Measurements from ENCODE around the gene ALOX15.
"Not testable (repeated sequence)": the region's sequence is repeated elsewhere in the genome, so short reads cannot be mapped to it uniquely, and the experiment has no call there.

DNA sequence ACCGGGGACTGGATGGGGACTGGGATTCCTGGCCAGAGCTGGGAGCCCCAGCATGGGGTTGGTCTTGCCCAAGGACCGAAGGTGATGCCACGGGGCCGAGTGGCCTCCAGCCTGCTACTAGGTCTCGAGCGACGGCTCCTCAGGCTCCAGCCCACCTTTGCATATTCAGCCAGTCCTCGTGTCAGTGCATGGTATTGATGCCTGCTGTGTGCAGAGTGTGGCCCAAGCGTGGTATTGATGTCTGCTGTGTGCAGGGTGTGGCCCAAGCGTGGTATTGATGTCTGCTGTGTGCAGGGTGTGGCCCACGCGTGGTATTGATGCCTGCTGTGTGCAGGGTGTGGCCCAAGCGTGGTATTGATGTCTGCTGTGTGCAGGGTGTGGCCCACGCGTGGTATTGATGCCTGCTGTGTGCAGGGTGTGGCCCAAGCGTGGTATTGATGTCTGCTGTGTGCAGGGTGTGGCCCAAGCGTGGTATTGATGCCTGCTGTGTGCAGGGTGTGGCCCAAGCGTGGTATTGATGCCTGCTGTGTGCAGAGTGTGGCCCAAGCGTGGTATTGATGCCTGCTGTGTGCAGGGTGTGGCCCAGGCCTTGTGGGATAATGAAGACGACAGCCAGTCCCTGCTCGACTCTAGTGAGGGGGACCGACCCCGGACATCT lies 45.7 kb downstream of the ALOX15 start:
- TF ChIP-seq YY1 (IDR thresholded peaks at IDR 0.05; ENCODE audit: insufficient read depth, insufficient read length); SUZ12 (IDR thresholded peaks at IDR 0.05; ENCODE audit: extremely low read depth, insufficient read depth, insufficient read length); ZNF274 (IDR thresholded peaks at IDR 0.05; ENCODE audit: low read depth, low read length): not testable (repeated sequence)
